ENCODE results near the gene CHMP6. TPM values are rescaled to one million over a fixed set of nuclear protein-coding genes. Genes with fewer than 3 reads are reported as not detected.

The CHMP6 gene
- total RNA-seq, 1 experiment from 2014 or later, result 17.4 TPM

DNA sequence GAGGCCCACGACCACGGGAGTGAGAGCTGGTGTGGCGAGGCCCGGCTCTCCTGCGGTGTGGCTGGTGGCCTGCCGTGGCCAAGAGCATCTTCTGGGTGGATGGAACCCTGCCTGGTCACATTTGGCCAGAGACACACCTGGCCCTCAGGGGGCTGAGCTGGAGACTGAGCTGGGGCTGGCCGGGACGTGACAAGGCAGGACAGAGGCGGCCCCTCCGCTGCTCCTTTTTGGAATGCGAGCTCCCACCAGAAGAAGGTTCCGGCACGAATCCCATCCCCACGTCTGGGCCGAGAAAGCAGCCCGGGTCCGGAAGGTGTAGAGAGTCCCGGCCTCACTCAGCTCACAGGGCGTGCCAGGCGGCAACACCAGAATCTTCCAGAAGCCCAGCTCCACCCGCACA is 26.0 kb upstream of the CHMP6 start:
- H3F3A ChIP-seq (ENCODE audit: insufficient read depth, low read depth), result no peaks in the 10 kb centered on the region
- TF ChIP-seq CTCF (conservative IDR thresholded peaks at IDR 0.05) (no peak), EZH2 (IDR thresholded peaks at IDR 0.05; ENCODE audit: low read depth) (no peak)
- H3K27me3 ChIP-seq (ENCODE audit: insufficient read depth, low read depth), result no peaks in the 10 kb centered on the region
- H4K20me1 ChIP-seq (ENCODE audit: insufficient read depth), result no peaks in the 10 kb centered on the region
- no peak for DNase-seq
- BruUV-seq (replicated peaks), result no TSS peak
- H3K9me2 ChIP-seq (ENCODE audit: insufficient read depth), result no peaks in the 10 kb centered on the region
- no peak overlapping the region for H3K4me3 ChIP-seq
- no peaks in the 10 kb centered on the region for H3K79me2 ChIP-seq (ENCODE audit: low read depth)
- H3K9me3 ChIP-seq (ENCODE audit: insufficient read depth, low read depth), result no peaks in the 10 kb centered on the region
- CTCF ChIA-PET, result no interaction called here
- intact Hi-C loops (cut with micrococcal nuclease; ENCODE audit: unreplicated experiment), result no loop called here
- H3K4me1 ChIP-seq (replicated peaks; ENCODE audit: insufficient read depth), result no peaks in the 10 kb centered on the region
- H3K36me3 ChIP-seq (ENCODE audit: low read depth), result no peaks in the 10 kb centered on the region
- POLR2A ChIA-PET (ENCODE audit: unreplicated experiment), result interaction anchor here (0.6 kb wide), 1 partner anchor 1343 kb away, joined by 6 read pairs; no protein-coding TSS in a partner anchor
- no peak overlapping the region for H3K4me2 ChIP-seq
- no peak overlapping the region for H3K27ac ChIP-seq
- H2AFZ ChIP-seq, result no peak overlapping the region

- no peak overlapping the region for H2AFZ ChIP-seq
- H3F3A ChIP-seq (ENCODE audit: insufficient read depth, low read depth), result no peaks in the 10 kb centered on the region
- H3K9me3 ChIP-seq (ENCODE audit: insufficient read depth, low read depth), result no peaks in the 10 kb centered on the region
- no peaks in the 10 kb centered on the region for H3K27me3 ChIP-seq (ENCODE audit: insufficient read depth, low read depth)
- H3K4me3 ChIP-seq, result no peak overlapping the region
- intact Hi-C loops (cut with micrococcal nuclease; ENCODE audit: unreplicated experiment), result no loop called here
- H3K9me2 ChIP-seq (ENCODE audit: insufficient read depth), result no peaks in the 10 kb centered on the region
- BruUV-seq (replicated peaks), result no TSS peak
- no peak for TF ChIP-seq EZH2 (IDR thresholded peaks at IDR 0.05; ENCODE audit: low read depth)
- no peak overlapping the region for H3K27ac ChIP-seq
- CTCF ChIA-PET, result no interaction called here
- no peak overlapping the region for H3K4me2 ChIP-seq
- no peaks in the 10 kb centered on the region for H4K20me1 ChIP-seq (ENCODE audit: insufficient read depth)
- H3K4me1 ChIP-seq (replicated peaks; ENCODE audit: insufficient read depth), result no peaks in the 10 kb centered on the region
- DNase-seq, result no peak
- H3K79me2 ChIP-seq (ENCODE audit: low read depth), result no peaks in the 10 kb centered on the region
- no peaks in the 10 kb centered on the region for H3K36me3 ChIP-seq (ENCODE audit: low read depth)
- POLR2A ChIA-PET (ENCODE audit: unreplicated experiment), result no interaction called here
These were observed 24.2 kb upstream of the CHMP6 start for GRCh38 chr17:80967404-80967872.

DNA sequence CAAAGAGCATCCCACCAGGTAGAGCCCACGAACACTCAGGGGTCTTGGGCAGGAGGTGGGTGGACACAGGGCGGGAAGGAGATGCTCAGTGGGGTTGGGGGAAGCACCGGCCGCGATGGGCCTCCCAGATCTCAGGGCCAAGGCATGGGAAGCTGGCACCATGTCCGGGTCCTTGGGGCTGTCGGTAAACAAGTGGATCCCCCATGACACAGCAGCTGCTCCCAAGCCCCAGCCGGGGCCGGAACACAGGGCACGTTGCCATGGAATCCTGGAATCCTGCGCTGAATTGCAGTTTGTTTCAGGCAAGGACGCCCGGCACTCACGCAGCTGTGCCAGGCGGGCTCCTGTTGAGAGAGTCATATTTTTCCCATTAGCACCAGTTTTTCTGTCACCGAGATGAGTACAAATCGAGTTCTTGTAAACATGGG is 23.0 kb upstream of the CHMP6 start:
- H3K79me2 ChIP-seq (ENCODE audit: low read depth), result no peaks in the 10 kb centered on the region
- H3K27me3 ChIP-seq (ENCODE audit: insufficient read depth, low read depth), result no peaks in the 10 kb centered on the region
- H3F3A ChIP-seq (ENCODE audit: insufficient read depth, low read depth), result no peaks in the 10 kb centered on the region
- H2AFZ ChIP-seq, result no peak overlapping the region
- H3K4me2 ChIP-seq, result no peak overlapping the region
- no peaks in the 10 kb centered on the region for H3K36me3 ChIP-seq (ENCODE audit: low read depth)
- BruUV-seq (replicated peaks), result no TSS peak
- H3K9me3 ChIP-seq (ENCODE audit: insufficient read depth, low read depth), result no peaks in the 10 kb centered on the region
- intact Hi-C loops (cut with micrococcal nuclease; ENCODE audit: unreplicated experiment), result no loop called here
- ChIA-PET POLR2A (ENCODE audit: unreplicated experiment) (no interaction called here), CTCF (no interaction called here)
- H3K4me3 ChIP-seq, result no peak overlapping the region
- DNase-seq, result no peak
- no peak overlapping the region for H3K27ac ChIP-seq
- H3K9me2 ChIP-seq (ENCODE audit: insufficient read depth), result no peaks in the 10 kb centered on the region
- TF ChIP-seq EZH2 (IDR thresholded peaks at IDR 0.05; ENCODE audit: low read depth) (no peak), CTCF (conservative IDR thresholded peaks at IDR 0.05) (no peak)
- no peaks in the 10 kb centered on the region for H3K4me1 ChIP-seq (replicated peaks; ENCODE audit: insufficient read depth)
- H4K20me1 ChIP-seq (ENCODE audit: insufficient read depth), result no peaks in the 10 kb centered on the region

GRCh38 chr17:80969030-80969673 is 22.5 kb upstream of the CHMP6 start:
- POLR2A ChIA-PET (ENCODE audit: unreplicated experiment), result no interaction called here
- Histone ChIP-seq H3K4me2 (no peak overlapping the region), H3K27me3 (ENCODE audit: insufficient read depth, low read depth) (no peaks in the 10 kb centered on the region), H3K9me3 (ENCODE audit: insufficient read depth, low read depth) (no peaks in the 10 kb centered on the region), H3K27ac (no peak overlapping the region), H3K4me1 (replicated peaks; ENCODE audit: insufficient read depth) (no peaks in the 10 kb centered on the region), H3K4me3 (no peak overlapping the region), H3F3A (ENCODE audit: insufficient read depth, low read depth) (no peaks in the 10 kb centered on the region), H2AFZ (no peak overlapping the region), H3K36me3 (ENCODE audit: low read depth) (no peaks in the 10 kb centered on the region), H4K20me1 (ENCODE audit: insufficient read depth) (no peaks in the 10 kb centered on the region), H3K9me2 (ENCODE audit: insufficient read depth) (no peaks in the 10 kb centered on the region), H3K79me2 (ENCODE audit: low read depth) (no peaks in the 10 kb centered on the region)
- CTCF ChIA-PET, result no interaction called here
- TF ChIP-seq EZH2 (IDR thresholded peaks at IDR 0.05; ENCODE audit: low read depth), result no peak
- TF ChIP-seq CTCF (conservative IDR thresholded peaks at IDR 0.05), result no peak
- DNase-seq, result no peak
- TSS peak; percentile 16 for BruUV-seq (replicated peaks)
- intact Hi-C loops (cut with micrococcal nuclease; ENCODE audit: unreplicated experiment), result no loop called here

All from PC-9 (cell line).